ENCODE results near the gene TIGD6.
A peak's percentile ranks its signal among the peaks of the same experiment; 100 is the strongest.

TIGD6 gene

DNA sequence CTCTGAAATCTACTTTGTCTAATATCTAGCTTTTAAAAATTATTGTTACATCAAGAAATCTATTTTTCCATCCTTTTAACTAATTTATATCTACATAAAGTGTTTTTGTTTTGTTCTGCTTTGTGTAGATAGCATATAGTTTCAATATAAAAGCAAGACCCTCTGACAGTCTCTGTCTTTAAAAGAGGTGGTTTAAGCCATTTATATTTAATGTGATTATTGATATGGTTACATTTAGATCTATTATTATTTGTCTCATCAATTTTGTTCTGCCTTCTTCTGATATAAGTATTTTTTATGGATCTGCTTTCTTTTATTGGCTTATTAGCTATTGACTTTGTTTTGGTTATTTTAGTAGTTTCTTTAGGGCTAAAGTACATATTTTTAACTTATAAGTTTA lies 16.1 kb upstream of the TIGD6 start:
- no peak for DNase-seq (ENCODE audit: low read depth)

DNA sequence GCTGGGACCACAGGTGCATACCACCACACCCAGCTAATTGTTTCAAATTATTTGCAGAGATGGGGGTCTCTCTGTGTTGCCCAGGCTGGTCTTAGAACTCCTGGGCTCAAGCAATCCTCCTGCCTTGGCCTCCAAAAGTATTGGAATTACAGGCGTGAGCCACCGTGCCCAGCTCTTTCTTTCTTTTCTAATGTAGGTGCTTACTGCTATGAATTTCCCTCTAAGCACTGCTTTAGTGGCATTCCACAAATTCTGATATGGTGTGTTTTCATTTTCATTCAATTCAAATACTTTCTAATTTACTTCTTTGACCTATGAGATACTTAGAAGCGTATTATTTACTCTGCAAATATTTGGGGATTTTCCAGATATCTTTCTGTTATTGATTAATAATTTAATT lies 15.0 kb upstream of the TIGD6 start:
- DNase-seq (ENCODE audit: low read depth): no peak

DNA sequence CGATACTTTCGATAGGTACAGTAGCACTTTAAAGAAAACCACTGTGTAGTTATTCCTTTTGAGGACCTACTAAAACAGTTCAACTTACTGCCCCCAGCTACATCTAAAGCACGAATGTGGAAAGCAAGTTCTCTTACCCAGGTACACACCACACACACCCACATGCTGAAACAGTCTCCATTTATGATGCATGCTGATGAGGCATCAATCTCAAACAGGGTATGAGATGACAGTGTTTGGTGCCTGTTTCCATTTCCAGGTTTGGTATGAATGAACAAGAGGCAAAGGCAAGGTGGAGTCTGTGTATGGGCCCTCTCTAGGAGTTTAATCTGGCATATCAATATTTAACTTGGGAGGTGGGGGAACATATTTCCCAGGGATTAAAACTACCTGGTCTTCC lies 14.0 kb upstream of the TIGD6 start:
- DNase-seq (ENCODE audit: low read depth): no peak

DNA sequence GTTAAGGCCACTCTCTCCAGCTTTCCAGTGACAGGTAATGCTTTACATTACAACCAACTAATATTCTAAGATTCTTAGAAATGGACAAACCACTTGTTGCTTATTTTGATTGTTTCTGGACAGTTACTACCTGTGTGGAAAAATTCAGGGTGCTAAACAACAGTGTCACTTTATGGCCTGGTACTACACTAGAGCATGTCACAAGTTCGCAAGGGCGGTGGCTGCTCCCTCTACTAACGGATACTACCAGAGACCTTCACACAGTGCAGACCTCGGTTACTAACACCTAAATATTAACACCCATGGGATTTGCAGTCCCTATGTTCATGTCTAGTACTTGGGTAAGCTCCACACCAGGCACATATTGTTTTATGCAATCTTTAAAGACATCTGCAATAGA lies 13.5 kb upstream of the TIGD6 start:
- DNase-seq (ENCODE audit: low read depth): no peak

DNA sequence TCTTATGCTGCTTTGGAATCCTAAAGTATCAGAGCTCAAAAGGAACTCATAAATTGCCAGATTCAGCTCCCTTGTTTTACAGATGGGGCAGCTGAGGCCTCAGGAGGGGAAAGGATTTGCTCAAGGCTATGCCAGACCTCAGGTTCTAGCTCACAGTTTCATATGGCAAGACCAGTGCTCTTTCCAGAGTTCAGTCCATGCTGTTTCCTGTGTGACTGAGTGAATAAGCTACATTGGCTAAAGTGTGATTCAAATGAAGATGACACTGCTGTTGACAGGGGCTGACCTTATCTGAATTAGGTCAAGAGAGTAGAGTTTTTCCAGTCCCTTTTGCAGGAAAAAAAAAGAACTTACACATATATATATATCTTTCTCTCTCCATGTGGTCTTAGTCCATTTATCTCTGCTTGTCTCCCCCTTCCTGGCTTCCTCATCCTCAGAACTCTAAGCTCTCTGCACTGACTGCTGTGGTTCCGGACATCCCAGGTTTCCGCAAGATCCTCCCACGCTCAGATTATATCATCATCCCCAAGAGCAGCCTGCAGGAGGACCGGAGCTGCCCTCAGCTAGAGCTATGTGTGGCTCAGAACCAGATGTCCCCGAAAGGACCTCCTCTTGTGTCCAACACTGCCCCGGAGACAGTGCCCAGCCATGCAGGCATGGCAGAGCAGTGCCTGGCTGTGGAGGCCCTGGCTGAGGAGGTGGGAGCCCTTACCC lies 9.4 kb upstream of the TIGD6 start:
- DNase-seq (ENCODE audit: low read depth): no peak

DNA sequence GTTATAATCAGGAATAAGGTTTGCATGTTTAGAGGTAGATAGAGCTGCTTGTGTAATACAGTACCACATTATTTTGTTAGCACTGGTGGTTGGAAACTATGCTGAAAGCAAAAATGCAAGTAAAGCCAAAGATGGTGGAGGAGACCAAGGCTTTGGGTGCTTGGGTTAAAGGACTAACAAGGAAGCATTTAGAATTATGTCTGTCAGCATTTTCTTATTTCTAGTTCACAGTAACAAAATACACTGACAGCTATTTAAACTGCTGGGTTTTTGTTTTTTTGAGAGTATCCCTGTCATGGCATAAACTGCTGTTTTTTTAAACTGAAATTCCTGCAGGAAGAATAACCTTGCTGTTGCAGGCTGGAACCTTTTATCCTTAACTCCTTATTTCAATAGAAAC lies 6.6 kb upstream of the TIGD6 start:
- DNase-seq (ENCODE audit: low read depth): no peak

DNA sequence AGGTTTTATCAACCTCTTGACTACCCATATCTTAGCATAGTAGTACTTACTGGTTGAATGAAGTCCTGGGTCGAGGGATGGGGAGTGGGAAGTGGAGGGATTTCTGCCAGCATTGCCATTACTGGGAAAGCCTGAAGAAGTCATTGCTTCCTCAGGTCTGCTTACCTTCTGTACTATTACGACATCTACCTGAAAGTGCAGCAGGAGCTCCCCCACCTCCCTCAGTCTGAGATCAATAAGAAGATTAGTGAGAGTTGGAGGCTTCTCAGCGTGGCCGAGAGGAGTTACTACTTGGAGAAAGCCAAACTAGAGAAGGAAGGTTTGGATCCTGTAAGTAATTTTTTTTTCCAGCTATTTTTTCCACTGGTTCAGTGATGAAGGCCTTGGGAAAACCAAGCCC lies 5.9 kb upstream of the TIGD6 start:
- no peak for DNase-seq (ENCODE audit: low read depth)

DNA sequence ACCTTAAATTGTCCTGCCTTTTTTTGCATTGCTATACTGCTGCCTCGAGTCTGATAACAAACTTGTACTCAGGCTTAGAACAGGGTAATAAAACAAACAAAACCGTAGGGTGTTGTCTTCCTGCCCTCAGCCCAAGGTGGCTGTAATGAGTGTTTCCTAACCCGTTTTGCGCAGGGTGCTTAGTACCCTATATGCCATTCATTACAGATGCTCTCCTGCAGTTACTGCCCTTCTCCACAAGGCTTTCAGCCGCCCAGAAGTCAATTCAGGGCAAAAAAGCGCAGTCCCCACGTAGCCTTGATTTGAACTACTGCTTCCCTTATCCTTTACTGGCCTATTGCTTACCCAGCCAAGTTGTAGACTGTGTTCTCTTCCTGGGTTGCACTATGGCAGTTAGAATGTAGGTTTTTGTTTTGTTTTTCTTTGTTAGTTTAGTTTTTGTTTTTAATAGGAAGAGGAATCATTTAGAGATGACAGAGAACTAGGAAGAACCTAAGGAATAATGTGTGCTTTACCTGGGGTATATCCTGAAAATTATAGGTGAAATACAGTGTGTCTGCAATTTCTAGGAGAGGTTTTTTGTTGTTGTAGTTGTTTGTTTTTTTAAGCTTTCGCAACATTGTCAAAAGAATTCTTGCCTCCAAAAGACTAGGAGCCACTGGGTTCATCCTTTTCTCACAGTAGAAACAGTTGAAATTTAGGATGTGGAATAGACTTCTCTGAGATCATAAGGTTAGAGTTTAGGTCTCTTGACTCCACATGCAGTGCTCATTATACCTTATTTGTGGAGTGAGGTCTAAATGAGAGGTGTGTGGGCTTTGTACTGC lies 1.4 kb upstream of the TIGD6 start:
- peak; percentile 45 for DNase-seq (ENCODE audit: low read depth)

DNA sequence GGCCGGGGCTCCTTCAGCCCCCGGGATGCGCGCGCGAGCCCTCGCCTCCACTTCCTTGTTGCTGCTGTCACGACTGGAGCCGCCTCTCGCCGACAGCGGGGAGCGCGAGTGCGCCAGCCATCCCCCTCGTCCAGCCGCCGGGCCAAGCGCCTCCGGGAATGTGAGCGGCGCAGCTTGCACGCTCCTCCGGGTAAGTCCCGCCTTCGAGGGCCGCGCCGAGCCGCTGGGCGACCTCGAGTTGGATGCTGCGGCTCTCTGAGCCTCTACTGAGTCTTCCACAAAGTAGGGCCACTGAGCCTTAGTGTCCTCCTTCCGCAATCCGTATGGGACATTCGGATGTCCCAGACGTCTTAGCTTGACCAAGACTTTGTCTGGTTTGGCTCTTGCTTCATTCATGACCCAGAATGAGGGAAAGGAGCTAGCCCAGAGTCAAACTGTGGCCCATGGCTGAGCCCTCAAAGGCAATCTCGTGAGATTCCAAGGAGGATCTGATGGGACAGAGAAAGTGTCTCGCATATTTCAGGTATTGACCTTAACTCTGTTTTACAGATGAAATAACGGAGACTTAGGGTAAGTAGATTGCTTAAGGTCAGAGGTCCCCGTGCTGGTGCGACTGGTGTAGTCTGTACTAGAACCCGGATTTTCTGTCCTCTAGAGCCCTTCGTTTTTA lies 671 bp upstream of the TIGD6 start:
- no peak for DNase-seq (ENCODE audit: low read depth)

DNA sequence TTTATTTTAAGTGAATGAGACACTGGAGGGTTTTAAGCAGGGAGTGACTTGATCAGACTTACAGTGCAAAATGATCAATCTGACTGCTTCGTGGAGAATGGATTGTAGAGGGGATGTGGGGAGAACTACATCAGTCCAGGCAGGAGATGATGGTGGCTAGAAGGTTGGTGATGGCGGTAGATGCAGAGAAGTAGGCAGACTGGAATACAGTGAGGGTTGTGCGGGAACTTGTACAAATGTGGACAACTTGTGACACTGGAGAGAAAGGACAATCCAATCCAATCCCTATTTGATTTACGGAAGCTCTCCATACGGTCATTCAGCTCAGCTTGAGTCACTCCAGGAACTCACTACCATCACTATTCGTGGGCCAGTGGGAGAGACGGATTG lies 593 bp downstream of the TIGD6 start:
- no peak for DNase-seq (ENCODE audit: low read depth)

DNA sequence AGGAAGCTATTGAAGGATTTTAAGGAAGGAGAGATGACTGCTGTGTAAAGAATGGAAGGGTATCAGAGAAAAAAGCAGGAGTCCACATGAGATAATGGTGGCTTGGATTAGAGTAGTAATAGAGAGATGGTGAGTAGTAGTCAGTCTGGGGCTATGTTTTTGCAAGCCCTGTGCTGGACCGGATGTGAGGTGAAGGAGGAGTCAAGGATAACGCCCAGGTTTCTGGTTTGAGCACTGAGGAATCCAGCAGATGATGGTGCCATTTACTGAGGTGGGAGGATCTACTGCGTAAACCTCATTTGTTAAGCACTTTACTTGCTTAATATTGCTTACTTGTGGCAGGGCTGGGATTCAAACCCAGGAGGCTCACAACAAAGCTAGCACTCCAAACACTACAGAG lies 1.1 kb downstream of the TIGD6 start:
- no peak for DNase-seq (ENCODE audit: low read depth)

DNA sequence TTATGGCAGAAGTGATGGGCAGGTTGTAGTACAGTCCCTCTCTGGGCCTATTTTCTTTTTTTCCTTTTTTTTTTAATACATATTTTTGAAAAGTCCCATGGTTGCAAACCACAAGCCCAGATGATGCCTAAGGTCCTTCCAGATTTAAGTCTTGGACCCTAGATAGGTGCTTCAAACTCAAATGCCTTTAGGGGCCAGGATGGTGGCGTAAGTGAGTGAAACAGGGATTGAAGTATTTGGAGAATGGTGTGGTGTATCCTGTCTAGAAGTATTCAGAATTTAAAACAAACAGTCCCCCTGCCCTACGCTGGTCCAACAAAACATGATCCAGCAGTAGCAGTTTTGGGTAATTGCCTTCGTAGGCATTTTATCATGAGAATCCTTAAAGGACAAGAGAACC lies 2.2 kb downstream of the TIGD6 start:
- no peak for DNase-seq (ENCODE audit: low read depth)

DNA sequence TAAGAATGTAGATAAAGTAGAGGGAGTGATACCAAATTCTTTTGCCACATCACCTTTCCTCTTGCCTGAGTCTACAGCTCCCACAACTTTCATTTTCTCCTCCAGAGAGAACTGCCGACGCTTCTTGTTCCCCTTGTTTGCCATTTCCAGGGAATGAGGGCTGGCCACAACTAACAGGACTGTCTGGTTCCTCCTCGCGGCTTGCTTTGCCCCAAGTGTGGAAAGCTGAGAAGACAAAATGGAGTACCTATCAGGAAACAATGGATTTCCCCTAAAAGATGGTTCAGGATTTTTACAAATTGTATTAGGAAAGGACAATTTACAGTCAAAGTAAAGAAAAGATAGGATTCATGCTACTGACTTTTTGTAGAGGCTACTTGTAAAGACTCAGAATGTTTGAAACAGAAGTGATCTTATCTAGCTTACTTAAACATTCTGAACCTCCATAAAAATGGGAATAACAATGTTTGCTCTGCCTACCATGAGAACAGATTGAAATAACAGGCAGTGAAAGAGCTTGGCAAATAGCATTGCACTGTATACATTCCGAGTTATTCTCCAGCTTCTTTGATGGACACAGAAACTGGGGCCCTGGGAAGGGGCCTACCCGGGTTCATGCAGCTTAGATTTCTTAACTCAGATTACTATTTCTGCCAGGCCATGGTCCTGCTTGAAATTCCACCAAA lies 4.1 kb downstream of the TIGD6 start:
- no peak for DNase-seq (ENCODE audit: low read depth)

DNA sequence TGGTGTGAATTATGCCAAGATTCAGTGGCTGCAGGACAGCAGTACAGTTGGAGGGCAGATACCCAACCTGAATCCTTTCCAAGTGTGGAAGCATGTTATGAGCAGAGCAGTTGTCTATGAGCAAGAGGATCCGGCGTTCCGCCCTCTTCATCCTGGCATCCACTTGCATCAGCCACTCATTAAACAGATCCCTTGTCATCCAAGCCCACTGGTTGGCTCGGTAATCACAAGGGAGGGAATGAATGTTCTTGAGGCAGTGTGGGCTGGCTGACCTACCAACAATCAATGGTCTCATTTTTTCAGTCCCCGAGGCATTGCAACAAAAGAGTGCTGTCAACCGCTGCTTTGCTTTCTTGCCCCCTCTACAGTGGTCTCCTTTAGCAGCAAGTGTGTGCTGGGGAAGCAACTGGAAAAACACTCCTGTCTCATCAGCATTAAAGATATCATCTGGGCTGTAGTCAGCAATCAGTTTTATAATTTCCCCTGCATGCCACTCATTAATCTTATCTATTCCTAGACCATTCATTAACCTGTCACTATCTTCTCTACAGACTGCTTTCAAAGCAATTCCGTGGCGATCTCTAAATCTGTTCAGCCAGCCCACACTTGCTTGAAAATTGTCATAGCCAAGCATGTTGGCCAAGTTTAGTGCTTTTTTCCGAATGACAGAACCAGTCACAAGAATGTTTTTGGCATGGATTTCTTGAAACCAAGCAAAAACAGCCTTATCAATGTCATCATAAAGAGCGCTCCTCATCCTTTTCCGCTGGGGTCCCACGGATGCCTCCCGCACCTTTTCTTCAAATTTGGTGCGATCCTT lies 4.9 kb downstream of the TIGD6 start:
- DNase-seq (ENCODE audit: low read depth): no peak

DNA sequence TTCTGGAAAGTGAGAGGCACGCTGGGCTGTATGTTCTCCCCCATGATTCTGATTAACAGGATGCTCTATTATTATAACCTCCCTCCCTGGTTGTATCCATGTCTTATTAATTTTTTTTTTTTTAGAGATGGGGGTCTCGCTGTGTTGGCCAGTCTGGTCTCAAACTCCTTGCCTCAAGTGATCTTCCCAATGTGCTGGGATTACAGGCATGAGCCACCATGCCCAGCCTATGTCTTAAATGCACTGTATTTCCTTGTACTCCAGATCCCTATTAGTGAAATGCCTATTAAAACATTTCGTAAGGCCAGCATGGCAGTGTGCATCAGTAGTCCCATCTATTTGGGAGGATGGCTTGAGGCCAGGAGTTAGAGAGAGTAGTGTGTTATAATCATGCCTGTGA lies 7.0 kb downstream of the TIGD6 start:
- DNase-seq (ENCODE audit: low read depth): no peak

DNA sequence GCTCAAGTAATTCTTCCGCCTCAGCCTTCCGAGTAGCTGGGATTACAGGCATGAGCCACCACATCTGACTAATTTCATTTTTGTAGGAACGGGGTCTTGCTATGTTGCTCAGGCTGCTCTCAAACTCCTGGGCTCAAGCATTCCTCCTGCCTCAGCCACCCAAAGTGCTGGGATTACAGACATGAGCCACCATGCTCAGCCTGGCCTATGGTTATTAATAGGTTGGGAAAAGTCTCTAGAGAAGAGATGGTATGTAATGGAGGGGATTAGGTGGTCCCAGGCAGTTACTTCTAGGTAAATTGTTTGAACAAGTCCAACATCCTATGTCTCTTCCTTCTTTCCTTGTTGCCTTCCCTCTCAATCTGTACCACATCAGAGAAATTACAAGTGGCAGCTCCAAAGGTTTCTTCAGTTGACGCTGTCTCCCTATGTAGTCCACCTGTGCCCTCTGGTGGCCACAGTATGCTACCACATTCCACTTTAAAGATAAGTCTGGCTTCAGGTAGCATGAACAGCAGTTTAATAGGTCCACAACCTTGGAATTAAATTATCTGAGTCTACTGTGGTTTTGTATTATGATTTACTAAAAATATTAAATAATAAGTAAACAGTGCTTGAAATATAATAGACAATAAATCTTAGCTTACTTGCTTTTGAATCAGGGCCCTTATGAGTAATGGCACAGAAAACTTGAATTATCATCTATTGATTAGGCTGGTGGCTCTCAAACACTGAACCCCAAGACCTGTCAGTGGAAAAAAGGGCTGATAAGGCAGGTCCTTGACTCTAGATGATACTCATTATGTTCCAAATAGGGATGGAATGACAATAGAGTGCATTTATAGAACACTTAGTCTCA lies 9.7 kb downstream of the TIGD6 start:
- peak; percentile 37 for DNase-seq (ENCODE audit: low read depth)

DNA sequence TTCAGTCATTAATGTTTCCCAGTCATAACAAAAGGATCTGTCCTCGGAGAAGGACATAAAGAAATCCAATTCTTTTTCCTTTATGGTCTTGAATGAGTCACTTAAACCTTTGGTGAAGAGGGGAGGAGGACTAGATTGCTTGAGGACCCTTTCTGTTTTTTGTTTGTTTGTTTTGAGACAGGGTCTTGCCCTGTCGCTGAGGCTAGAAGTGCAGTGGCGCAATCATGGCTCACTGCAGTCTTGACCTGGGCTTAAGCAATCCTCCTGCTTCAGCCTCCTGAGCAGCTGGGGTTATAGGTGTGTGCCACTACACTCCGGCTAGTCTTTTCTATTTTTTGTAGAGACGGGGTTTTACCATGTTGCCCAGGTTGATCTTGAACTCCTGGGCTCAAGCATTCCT lies 12.3 kb downstream of the TIGD6 start:
- no peak for DNase-seq (ENCODE audit: low read depth)

DNA sequence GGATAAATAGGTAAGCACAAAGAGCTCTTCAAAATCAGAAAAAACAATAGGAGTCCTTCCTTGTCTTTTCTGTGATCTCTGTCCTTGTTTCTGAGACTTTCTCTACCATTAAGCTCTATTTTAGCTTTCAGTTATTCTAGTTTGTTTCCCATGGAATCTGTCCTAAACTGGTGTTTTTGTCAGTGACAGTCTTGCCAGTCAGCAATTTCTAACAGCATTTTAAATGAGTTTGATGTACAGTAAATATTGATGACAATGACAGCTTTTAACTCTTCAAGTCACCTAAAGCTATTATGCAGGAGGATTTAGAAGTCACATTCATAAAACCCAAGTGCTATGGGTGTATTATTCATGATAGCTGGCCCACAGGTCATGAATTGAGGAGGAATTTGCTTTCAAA lies 17.9 kb downstream of the TIGD6 start:
- DNase-seq (ENCODE audit: low read depth): no peak

DNA sequence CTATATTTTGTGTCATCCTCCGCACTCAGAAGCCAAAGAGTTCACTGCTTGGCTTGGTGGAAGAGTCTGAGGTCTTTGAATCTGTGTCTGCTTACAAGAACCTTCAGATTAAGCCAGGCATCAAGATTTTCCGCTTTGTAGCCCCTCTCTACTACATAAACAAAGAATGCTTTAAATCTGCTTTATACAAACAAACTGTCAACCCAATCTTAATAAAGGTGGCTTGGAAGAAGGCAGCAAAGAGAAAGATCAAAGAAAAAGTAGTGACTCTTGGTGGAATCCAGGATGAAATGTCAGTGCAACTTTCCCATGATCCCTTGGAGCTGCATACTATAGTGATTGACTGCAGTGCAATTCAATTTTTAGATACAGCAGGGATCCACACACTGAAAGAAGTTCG lies 19.2 kb downstream of the TIGD6 start:
- DNase-seq (ENCODE audit: low read depth): no peak

DNA sequence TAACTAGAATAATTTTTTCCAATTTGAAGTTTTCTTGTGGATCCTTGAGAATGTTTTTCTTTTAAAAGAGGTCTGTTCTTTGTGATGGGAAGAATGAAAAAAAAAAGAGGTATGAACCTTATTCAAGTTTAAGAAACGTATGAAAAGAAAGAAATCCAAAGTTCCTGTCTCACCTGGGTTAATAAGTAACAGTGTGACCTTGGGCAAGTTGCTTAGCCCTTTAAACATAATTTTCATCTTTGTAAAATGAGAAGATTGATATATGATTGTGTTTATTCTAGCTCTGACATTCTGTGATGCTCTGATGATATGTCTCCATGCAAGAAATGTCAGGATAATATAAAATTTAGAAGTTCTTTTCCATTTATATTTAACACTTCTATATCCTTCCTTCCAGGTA lies 20.6 kb downstream of the TIGD6 start:
- DNase-seq (ENCODE audit: low read depth): no peak

DNA sequence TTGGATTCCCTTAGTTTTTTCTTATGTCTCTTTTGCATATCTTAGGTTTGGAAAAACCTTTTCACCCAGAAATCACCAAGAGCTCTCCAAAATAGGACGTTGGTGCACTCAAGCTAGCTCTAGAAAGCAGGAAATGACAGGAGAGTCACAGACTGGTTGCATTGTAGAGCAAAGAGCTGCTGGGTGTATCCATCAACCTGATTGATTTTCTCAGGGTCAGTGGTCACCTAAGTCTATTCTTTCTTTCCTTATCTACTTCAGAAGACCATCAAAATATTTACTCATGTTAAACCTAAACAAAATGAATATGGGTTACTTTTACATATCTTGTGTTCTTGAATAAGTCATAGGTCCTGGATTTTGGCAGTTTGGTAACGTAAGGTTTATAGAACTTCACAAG lies 25.0 kb downstream of the TIGD6 start:
- no peak for DNase-seq (ENCODE audit: low read depth)

All from GM04504 (cell line).